Stimulated activated CD4-positive, alpha-beta T cell treated with anti-CD3 and anti-CD28 coated beads, TNF-alpha, amount 100 ng/mL, for 1 hour (primary cell): ENCODE data around the gene GLI1.
"Not testable (repeated sequence)": the region's sequence is repeated elsewhere in the genome, so short reads cannot be mapped to it uniquely, and the experiment has no call there.

Experiments
- DNase-seq, 3 donors: peaks; one replicate each; pipeline ENCODE4 v3.0.0-alpha.2; 2020; ENCODE audit warnings: low read depth in 3 of 3, low spot score in 1 of 3

GLI1 gene

GRCh38 chr12:57496822-57497221, 37.2 kb downstream of the GLI1 start:
- no peak for DNase-seq

GRCh38 chr12:57497223-57498131, 37.9 kb downstream of the GLI1 start:
- DNase-seq, result no peak

DNA sequence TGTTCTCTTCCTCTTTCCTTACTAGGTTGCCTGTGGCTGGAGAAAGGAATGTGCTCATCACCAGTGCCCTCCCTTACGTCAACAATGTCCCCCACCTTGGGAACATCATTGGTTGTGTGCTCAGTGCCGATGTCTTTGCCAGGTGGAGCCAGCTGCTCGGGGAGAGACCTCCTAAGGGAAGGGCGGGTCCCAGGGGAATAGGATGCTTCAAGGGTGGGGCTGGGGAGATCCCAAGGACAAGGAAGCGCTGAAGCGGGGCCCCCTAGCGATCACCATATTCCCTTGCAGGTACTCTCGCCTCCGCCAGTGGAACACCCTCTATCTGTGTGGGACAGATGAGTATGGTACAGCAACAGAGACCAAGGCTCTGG, 38.5 kb downstream of the GLI1 start:
- DNase-seq, result no peak

- DNase-seq, result no peak
Measured at GRCh38 chr12:57498571-57498970, 39.0 kb downstream of the GLI1 start.

DNA sequence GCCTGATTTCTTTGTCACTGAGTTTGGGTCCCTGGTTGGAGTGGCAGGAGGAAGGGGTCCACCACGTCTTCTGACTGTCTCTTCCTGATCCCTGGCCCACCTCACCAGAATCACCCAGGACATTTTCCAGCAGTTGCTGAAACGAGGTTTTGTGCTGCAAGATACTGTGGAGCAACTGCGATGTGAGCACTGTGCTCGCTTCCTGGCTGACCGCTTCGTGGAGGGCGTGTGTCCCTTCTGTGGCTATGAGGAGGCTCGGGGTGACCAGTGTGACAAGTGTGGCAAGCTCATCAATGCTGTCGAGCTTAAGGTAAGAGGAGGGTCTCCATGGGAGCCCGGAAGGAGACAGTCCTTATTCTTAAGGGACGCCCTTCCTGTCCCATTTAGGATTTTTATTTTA, 40.6 kb downstream of the GLI1 start:
- no peak for DNase-seq

DNA sequence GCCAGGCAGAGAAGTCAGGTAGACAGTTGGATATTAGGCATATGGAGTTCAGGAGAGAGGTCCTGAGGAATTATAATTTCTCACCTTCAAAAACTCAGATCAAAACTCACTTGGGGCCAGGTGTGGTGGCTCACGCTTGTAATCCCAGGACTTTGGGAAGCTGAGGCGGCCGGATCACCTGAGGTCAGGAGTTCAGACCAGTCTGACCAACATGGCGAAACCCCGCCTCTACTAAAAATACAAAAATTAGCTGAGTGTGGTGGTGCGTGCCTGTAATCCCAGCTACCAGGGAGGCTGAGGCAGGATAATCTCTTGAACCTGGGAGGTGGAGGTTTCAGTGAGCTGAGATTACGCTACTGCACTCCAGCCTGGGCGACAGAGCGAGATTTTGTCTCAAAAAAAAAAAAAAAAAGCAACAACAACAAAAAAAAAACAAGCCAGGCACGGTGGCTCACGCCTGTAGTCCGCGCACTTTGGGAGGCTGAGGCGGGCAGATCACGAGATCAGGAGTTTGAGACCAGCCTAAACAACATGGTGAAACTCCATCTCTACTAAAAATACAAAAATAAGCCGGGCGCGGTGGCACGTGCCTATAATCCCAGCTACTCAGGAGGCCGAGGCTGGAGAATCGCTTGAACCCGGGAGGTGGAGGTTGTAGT, 42.9 kb downstream of the GLI1 start:
- not testable (repeated sequence) for DNase-seq

GRCh38 chr12:57506541-57506940, 47.0 kb downstream of the GLI1 start:
- not testable (repeated sequence) for DNase-seq

DNA sequence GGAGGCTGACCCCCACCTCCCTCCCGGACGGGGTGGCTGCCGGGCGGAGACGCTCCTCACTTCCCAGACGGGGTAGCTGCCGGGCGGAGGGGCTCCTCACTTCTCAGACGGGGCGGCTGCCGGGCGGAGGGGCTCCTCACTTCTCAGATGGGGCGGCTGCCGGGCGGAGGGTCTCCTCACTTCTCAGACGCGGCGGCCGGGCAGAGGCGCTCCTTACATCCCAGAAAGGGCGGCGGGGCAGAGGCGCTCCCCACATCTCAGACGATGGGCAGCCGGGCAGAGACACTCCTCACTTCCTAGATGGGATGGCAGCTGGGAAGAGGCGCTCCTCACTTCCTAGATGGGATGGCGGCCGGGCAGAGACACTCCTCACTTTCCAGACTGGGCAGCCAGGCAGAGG, 48.2 kb downstream of the GLI1 start:
- DNase-seq, result not testable (repeated sequence)

- no peak for DNase-seq
Measured at GRCh38 chr12:57511161-57511560, 51.6 kb downstream of the GLI1 start.

- no peak for DNase-seq
Measured at GRCh38 chr12:57511588-57512325, 52.2 kb downstream of the GLI1 start.

DNA sequence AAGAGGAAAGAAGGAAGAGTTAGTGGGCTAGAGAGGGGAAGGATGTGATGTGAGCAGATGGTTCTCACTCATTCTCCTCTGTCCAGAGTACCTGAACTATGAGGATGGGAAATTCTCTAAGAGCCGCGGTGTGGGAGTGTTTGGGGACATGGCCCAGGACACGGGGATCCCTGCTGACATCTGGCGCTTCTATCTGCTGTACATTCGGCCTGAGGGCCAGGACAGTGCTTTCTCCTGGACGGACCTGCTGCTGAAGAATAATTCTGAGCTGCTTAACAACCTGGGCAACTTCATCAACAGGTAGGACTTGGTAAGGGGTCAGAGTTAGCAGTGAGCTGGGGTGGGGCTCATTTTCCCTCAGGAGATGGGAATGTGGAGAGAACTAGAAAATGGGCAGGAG, 53.1 kb downstream of the GLI1 start:
- DNase-seq, result no peak

DNA sequence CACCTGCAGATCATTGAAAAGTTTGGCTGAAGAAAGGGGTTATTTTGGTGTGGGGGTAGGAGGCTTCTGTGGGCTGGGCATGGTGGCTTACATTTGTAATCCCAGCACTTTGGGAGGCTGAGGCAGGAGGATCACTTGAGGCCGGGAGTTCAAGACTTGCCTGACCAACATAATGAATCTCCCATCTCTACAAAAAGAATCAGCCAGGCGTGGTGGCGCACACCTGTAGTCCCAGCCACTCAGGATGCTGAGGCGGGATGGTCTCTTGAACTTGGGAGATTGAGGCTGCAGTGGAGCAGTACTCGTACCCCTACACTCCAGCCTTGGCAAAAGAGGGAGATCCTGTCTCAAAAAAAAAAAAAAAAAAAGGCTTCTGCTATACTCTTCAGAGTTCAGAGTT, 53.7 kb downstream of the GLI1 start:
- no peak for DNase-seq

- DNase-seq, result not testable (repeated sequence)
Measured at GRCh38 chr12:57513677-57514076, 54.1 kb downstream of the GLI1 start.

GRCh38 chr12:57514246-57514645, 54.7 kb downstream of the GLI1 start:
- not testable (repeated sequence) for DNase-seq

GRCh38 chr12:57514720-57515407, 55.3 kb downstream of the GLI1 start:
- no peak for DNase-seq

DNA sequence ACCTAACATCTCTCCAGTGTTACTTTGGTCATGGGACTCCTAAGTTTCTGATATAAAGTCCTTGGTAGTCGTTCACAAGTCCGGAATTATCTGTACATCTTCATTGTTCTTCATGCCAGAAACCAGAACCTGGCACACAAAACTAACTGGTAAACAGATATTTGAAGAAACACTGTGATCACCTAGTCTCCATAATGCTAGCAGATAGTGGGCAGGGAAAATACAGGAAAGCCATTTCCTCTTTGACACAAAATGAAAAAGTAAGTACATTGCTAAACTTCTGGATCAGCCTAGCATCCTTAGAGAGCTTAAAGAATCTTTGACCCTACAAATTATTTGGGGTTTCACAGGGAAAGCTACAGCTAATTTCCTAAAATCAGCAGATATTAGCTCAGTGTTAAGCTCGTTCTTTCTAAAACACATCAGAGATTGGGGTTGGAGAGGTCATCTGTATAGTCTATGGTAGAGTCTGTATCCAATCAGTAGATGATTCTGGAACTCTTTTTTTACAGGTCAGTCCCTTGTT, 55.9 kb downstream of the GLI1 start:
- no peak for DNase-seq

DNA sequence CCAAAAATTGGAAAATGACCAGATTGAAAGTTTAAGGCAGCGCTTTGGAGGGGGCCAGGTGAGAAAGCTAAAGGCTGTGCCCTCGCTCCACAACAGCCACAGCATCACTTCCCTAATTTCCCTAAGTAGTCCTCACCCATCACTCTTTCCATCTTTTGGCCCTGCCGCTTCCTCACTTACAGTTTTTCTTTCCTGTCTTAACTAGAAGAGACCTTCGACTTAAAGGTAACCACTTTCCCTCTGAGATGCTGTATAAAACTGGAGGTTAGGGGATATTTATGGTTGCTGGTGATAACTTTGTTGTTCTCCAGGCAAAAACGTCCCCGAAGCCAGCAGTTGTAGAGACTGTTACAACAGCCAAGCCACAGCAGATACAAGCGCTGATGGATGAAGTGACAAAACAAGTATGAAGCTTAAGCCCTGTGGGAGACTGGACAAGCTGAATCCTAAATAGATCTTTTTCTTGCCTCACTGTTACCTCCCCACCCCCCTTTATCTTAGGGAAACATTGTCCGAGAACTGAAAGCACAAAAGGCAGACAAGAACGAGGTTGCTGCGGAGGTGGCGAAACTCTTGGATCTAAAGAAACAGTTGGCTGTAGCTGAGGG, 56.5 kb downstream of the GLI1 start:
- no peak for DNase-seq

- no peak for DNase-seq
Measured at GRCh38 chr12:57516617-57517153, 57.1 kb downstream of the GLI1 start.

DNA sequence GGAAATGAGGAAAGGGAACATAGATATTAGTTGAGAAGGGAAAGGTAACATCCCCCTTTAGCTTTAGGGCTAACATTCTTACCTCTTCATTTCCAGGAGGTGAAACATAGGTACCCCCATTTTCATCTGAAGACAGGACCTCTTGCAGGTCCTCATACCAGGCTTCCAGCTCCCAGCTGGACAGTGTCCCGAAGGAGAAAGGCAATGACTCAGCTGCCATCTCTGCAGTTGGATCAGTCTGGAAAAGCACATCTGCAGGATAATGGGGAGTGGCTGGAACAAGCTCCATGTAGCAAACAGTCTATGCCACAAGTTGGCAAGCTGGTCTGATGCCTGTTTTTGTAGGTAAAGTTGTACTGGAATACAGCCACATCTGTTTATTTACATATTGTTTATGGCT, 57.6 kb downstream of the GLI1 start:
- DNase-seq, result no peak

DNA sequence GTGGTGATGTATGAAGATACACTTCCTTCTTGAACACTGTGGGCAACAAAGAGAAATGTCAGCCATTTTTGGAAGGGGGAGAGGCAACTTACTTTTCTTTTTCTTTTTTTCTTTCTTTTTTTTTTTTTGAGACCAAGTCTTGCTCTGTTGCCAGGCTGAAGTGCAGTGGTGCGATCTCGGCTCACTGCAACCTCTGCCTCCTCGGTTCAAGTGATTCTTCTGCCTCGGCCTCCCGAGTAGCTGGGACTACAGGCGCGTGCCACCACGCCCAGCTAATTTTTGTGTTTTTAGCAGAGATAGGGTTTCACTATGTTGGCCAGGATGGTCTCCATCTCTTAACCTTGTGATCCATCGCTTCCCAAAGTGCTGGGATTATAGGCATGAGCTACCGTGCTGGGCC, 58.1 kb downstream of the GLI1 start:
- DNase-seq, result not testable (repeated sequence)
